Measurements from ENCODE around the gene CXCL5.
"Not testable (repeated sequence)": the region's sequence is repeated elsewhere in the genome, so short reads cannot be mapped to it uniquely, and the experiment has no call there.

DNA sequence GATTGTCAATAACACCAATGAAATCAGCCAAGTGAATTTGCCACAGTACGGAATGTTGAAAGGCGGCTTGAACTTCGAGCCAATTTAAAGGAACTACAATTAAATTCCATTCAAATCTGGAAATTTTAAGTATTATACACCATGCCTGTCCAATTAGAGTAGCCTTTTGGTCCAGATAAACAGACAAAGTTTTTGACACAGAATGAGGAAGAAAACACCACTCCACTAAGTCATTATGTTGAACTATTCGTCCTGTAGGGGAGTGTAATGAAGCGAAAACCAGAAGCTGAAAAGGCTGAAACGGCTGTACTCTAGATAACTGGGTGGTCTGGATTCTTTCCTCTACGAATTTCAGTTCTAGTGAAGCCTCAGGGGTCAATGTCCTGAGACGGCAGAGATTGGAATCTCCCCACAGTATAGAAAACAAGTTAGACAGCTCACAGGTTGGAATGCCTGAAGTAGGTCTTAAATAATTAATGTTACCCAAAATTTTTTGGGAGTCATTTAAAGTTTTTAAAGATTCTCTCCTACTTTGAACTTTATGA is 48.0 kb downstream of the CXCL5 start:
- TF ChIP-seq, protein P1, sequence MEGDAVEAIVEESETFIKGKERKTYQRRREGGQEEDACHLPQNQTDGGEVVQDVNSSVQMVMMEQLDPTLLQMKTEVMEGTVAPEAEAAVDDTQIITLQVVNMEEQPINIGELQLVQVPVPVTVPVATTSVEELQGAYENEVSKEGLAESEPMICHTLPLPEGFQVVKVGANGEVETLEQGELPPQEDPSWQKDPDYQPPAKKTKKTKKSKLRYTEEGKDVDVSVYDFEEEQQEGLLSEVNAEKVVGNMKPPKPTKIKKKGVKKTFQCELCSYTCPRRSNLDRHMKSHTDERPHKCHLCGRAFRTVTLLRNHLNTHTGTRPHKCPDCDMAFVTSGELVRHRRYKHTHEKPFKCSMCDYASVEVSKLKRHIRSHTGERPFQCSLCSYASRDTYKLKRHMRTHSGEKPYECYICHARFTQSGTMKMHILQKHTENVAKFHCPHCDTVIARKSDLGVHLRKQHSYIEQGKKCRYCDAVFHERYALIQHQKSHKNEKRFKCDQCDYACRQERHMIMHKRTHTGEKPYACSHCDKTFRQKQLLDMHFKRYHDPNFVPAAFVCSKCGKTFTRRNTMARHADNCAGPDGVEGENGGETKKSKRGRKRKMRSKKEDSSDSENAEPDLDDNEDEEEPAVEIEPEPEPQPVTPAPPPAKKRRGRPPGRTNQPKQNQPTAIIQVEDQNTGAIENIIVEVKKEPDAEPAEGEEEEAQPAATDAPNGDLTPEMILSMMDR (IDR thresholded peaks at IDR 0.05; ENCODE audit: low read depth, low read length, missing input control) = not testable (repeated sequence)
- TF ChIP-seq, protein P2, sequence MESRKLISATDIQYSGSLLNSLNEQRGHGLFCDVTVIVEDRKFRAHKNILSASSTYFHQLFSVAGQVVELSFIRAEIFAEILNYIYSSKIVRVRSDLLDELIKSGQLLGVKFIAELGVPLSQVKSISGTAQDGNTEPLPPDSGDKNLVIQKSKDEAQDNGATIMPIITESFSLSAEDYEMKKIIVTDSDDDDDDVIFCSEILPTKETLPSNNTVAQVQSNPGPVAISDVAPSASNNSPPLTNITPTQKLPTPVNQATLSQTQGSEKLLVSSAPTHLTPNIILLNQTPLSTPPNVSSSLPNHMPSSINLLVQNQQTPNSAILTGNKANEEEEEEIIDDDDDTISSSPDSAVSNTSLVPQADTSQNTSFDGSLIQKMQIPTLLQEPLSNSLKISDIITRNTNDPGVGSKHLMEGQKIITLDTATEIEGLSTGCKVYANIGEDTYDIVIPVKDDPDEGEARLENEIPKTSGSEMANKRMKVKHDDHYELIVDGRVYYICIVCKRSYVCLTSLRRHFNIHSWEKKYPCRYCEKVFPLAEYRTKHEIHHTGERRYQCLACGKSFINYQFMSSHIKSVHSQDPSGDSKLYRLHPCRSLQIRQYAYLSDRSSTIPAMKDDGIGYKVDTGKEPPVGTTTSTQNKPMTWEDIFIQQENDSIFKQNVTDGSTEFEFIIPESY (IDR thresholded peaks at IDR 0.05) = not testable (repeated sequence)
- TF ChIP-seq, protein P3, sequence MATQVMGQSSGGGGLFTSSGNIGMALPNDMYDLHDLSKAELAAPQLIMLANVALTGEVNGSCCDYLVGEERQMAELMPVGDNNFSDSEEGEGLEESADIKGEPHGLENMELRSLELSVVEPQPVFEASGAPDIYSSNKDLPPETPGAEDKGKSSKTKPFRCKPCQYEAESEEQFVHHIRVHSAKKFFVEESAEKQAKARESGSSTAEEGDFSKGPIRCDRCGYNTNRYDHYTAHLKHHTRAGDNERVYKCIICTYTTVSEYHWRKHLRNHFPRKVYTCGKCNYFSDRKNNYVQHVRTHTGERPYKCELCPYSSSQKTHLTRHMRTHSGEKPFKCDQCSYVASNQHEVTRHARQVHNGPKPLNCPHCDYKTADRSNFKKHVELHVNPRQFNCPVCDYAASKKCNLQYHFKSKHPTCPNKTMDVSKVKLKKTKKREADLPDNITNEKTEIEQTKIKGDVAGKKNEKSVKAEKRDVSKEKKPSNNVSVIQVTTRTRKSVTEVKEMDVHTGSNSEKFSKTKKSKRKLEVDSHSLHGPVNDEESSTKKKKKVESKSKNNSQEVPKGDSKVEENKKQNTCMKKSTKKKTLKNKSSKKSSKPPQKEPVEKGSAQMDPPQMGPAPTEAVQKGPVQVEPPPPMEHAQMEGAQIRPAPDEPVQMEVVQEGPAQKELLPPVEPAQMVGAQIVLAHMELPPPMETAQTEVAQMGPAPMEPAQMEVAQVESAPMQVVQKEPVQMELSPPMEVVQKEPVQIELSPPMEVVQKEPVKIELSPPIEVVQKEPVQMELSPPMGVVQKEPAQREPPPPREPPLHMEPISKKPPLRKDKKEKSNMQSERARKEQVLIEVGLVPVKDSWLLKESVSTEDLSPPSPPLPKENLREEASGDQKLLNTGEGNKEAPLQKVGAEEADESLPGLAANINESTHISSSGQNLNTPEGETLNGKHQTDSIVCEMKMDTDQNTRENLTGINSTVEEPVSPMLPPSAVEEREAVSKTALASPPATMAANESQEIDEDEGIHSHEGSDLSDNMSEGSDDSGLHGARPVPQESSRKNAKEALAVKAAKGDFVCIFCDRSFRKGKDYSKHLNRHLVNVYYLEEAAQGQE (IDR thresholded peaks at IDR 0.05) = not testable (repeated sequence)
- TF ChIP-seq, protein P4, sequence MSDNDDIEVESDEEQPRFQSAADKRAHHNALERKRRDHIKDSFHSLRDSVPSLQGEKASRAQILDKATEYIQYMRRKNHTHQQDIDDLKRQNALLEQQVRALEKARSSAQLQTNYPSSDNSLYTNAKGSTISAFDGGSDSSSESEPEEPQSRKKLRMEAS (IDR thresholded peaks at IDR 0.05) = not testable (repeated sequence)
- not testable (repeated sequence) for TF ChIP-seq TAF1 (conservative IDR thresholded peaks at IDR 0.05)
